B cell (primary cell): ENCODE measurements around the gene TMBIM6. TPM values are rescaled to one million over a fixed set of nuclear protein-coding genes. Genes with fewer than 3 reads are reported as not detected.

Experiments used
- ATAC-seq: fragments of 200-7000 bp; cut with Tn5 transposase; one replicate; pipeline ENCODE4 v1.10.0; 2021; ENCODE audit warnings: low read depth, mild to moderate bottlenecking, moderate number of reproducible peaks, moderate library complexity
- CTCF ChIA-PET: fragments of 350-600 bp; sonication (Branson Sonifier 250); formaldehyde crosslinking; loops from one replicate; lab custom pipeline; 2021; ENCODE audit warnings: antibody characterized with exemption, inconsistent platforms; lab: Charles Lee
- POLR2A ChIA-PET: fragments of 350-600 bp; sonication (Branson Sonifier 250); formaldehyde crosslinking; loops from one replicate; lab custom pipeline; 2021; ENCODE audit warnings: antibody characterized with exemption; lab: Charles Lee
- DNase-seq: peaks from one replicate; pipeline ENCODE4 v3.0.0; 2013
- H2AFZ ChIP-seq: 2 replicates; pipeline ENCODE4 v1.6.1; 2012; ENCODE audit warnings: mild to moderate bottlenecking, low read depth, low read length; ENCODE audit not compliant: insufficient read depth, poor library complexity, severe bottlenecking
- H3K27ac ChIP-seq, 2 donors: 1 replicate in 1 of 2; 2 replicates in 1 of 2; pipeline ENCODE4 v1.5.1; 2012 to 2013; ENCODE audit warnings: low read length in 2 of 2, mild to moderate bottlenecking in 2 of 2, moderate library complexity in 1 of 2
- H3K27me3 ChIP-seq, 4 experiments: fragments of 200-600 bp in 1 of 4; sonication (generic) in 1 of 4; replicated peaks in 1 of 4; 1 replicate in 2 of 4; 2 replicates in 2 of 4; pipeline versions ENCODE4 v1.6.1 to v1.7.0; 2013 to 2016; ENCODE audit warnings: low read length in 3 of 4, mild to moderate bottlenecking in 2 of 4, mixed read lengths in 1 of 4, moderate library complexity in 1 of 4; ENCODE audit not compliant: insufficient read depth in 4 of 4, control insufficient read depth in 3 of 4; ENCODE audit errors: control extremely low read depth in 1 of 4
- H3K36me3 ChIP-seq, 2 experiments: replicated peaks in 1 of 2; 1 replicate in 1 of 2; 2 replicates in 1 of 2; pipeline versions ENCODE4 v1.6.1 to v1.7.1; 2013; ENCODE audit warnings: low read length in 1 of 2; ENCODE audit not compliant: insufficient read depth in 2 of 2, control insufficient read depth in 1 of 2; ENCODE audit errors: control extremely low read depth in 1 of 2, extremely low read depth in 1 of 2
- H3K4me1 ChIP-seq, 2 donors: fragments of 200-600 bp in 1 of 2; sonication (generic) in 1 of 2; 1 replicate in 1 of 2; 2 replicates in 1 of 2; pipeline versions ENCODE4 v1.5.1 to v1.6.1; 2013 to 2017; ENCODE audit warnings: low read length in 2 of 2; ENCODE audit not compliant: control insufficient read depth in 2 of 2, insufficient read depth in 2 of 2
- H3K4me2 ChIP-seq: replicated peaks from 2 replicates; pipeline ENCODE3; 2012; ENCODE audit warnings: mild to moderate bottlenecking, low read depth, low read length; ENCODE audit not compliant: poor library complexity, severe bottlenecking
- H3K4me3 ChIP-seq, 5 experiments: fragments of 200-600 bp in 1 of 5; sonication (generic) in 1 of 5; 1 replicate in 3 of 5; 2 replicates in 2 of 5; pipeline versions ENCODE4 v1.5.1 to v1.7.0; 2011 to 2016; ENCODE audit warnings: low read length in 4 of 5, mild to moderate bottlenecking in 4 of 5, low read depth in 2 of 5, control low read depth in 1 of 5, moderate library complexity in 1 of 5; ENCODE audit not compliant: insufficient read depth in 1 of 5; ENCODE audit errors: control extremely low read depth in 1 of 5, extremely low read depth in 1 of 5
- H3K79me2 ChIP-seq: fragments of 200-600 bp; sonication (generic); one replicate; pipeline ENCODE4 v1.6.0; 2016; ENCODE audit warnings: low read length; ENCODE audit not compliant: control insufficient read depth, insufficient read depth
- H3K9ac ChIP-seq: fragments of 200-600 bp; sonication (generic); 2 replicates; pipeline ENCODE4 v1.6.1; 2017; ENCODE audit warnings: mild to moderate bottlenecking, low read length, moderate library complexity
- H3K9me3 ChIP-seq, 3 donors: one replicate each; pipeline versions ENCODE4 v1.6.1 to v1.7.1; 2013; ENCODE audit warnings: low read length in 2 of 3; ENCODE audit not compliant: control insufficient read depth in 2 of 3, insufficient read depth in 1 of 3; ENCODE audit errors: control extremely low read depth in 1 of 3
- H4K20me1 ChIP-seq: 2 replicates; pipeline ENCODE4 v1.6.0; 2012; ENCODE audit warnings: mild to moderate bottlenecking, low read length; ENCODE audit not compliant: insufficient read depth, control insufficient read depth, poor library complexity, severe bottlenecking
- H3K27ac Mint-ChIP-seq: one replicate; pipeline ENCODE4 v1.8.0; 2021; ENCODE audit warnings: mixed read lengths
- H3K27me3 Mint-ChIP-seq: one replicate; pipeline ENCODE4 v1.8.0; 2021; ENCODE audit warnings: mixed read lengths
- H3K4me1 Mint-ChIP-seq: one replicate; pipeline ENCODE4 v1.8.0; 2021; ENCODE audit warnings: mixed read lengths
- H3K4me3 Mint-ChIP-seq: one replicate; pipeline ENCODE4 v1.8.0; 2021; ENCODE audit warnings: mixed read lengths
- H3K9me3 Mint-ChIP-seq: one replicate; pipeline ENCODE4 v1.8.0; 2022; ENCODE audit warnings: mixed read lengths; ENCODE audit not compliant: insufficient read depth
- CTCF ChIP-seq: fragments of 200-600 bp; IDR thresholded peaks from one replicate; pipeline ENCODE4 v1.8.0; 2022; ENCODE audit warnings: antibody characterized with exemption, mild to moderate bottlenecking
- EZH2 ChIP-seq: IDR thresholded peaks from 2 replicates; pipeline ENCODE4 v1.6.1; 2012; ENCODE audit warnings: borderline replicate concordance, low read depth, mild to moderate bottlenecking, moderate library complexity, low read length; ENCODE audit not compliant: insufficient read depth, poor library complexity, severe bottlenecking
- WGBS: methylation state at CpG from one replicate; pipeline ENCODE4 v1.1.5; 2013; ENCODE audit warnings: missing lambda C conversion rate; ENCODE audit not compliant: insufficient coverage; 5-methylcytosine and 5-hydroxymethylcytosine counted together
- intact Hi-C: fragments of 100-400 bp; cut with micrococcal nuclease; formaldehyde crosslinking; loops from one replicate; pipeline ENCODE4 v1.10.0; 2022
- polyA plus RNA-seq: library from polyadenylated mRNA; depleted of rRNA; stranded (reverse); fragments of >200 nt; gene quantifications from 2 replicates; pipeline ENCODE4 v1.2.3, GENCODE V29; 2012
- total RNA-seq, 2 donors: library from RNA; stranded (reverse); fragments of 120-200 nt in 1 of 2; gene quantifications; 1 replicate in 1 of 2; 2 replicates in 1 of 2; pipeline versions ENCODE4 v1.2.3 to v1.2.4, GENCODE V29; 2013 to 2022

Gene TMBIM6
- total and polyA plus RNA-seq, 2 donors (not counting 1 experiment from before 2014, with no cell fraction given): 178 to 336 TPM

- DNase-seq (peak; percentile 63), ATAC-seq (peak; percentile 73)
- Histone ChIP-seq H3K4me1 (peaks cover 0 to 10% of the 10 kb centered on the region in 2 donors), H3K27ac (no peak overlapping the region), H3K9ac (no peak overlapping the region), H2AFZ (peak overlapping the region; percentile 27), H3K4me3 (no peak overlapping the region), H4K20me1 (no peaks in the 10 kb centered on the region), H3K9me3 (peaks cover 0 to 3% (median 0%) of the 10 kb centered on the region in 3 donors), H3K79me2 (no peaks in the 10 kb centered on the region), H3K4me2 (peak overlapping the region; percentile 16), H3K27me3 (peaks cover 0 to 16% (median 5%) of the 10 kb centered on the region in 4 experiments), H3K36me3 (no peaks in the 10 kb centered on the region)
- Mint-ChIP-seq H3K9me3 (no peaks in the 10 kb centered on the region), H3K27ac (no peak overlapping the region), H3K27me3 (peaks cover 27% of the 10 kb centered on the region), H3K4me3 (no peak overlapping the region), H3K4me1 (peaks cover 11% of the 10 kb centered on the region)
- intact Hi-C loops: no loop called here
- CTCF ChIA-PET: interaction anchor here (0.6 to 4.7 kb wide), 9 partner anchors 9 to 140 kb away, joined by 3 to 43 read pairs (median 13); partner anchors contain the start of gene TMBIM6
- no peak for TF ChIP-seq EZH2
- TF ChIP-seq CTCF: peak; percentile 70
- POLR2A ChIA-PET: no interaction called here
- 30% methylated on average over 7 of the region's 7 CpGs for WGBS
These were observed 35.1 kb downstream of the TMBIM6 start for GRCh38 chr12:49776413-49776812.

GRCh38 chr12:49776858-49777257 lies 35.5 kb downstream of the TMBIM6 start:
- peak overlapping the region; percentile 22 for H3K27ac Mint-ChIP-seq
- no peak overlapping the region for H3K4me2 ChIP-seq

More at GRCh38 chr12:49776858-49777257, 35.5 kb downstream of the TMBIM6 start:
- Histone ChIP-seq H3K4me1 (peaks cover 0 to 10% of the 10 kb centered on the region in 2 donors), H3K4me3 (no peak overlapping the region), H2AFZ (peak overlapping the region; percentile 27), H4K20me1 (no peaks in the 10 kb centered on the region), H3K79me2 (no peaks in the 10 kb centered on the region), H3K9ac (no peak overlapping the region), H3K36me3 (no peaks in the 10 kb centered on the region), H3K27me3 (peaks cover 0 to 19% (median 5%) of the 10 kb centered on the region in 4 experiments), H3K27ac (no peak overlapping the region), H3K9me3 (peaks cover 0 to 3% (median 0%) of the 10 kb centered on the region in 3 donors)
- TF ChIP-seq CTCF: no peak
- no peak for TF ChIP-seq EZH2
- no peak overlapping the region for H3K4me3 Mint-ChIP-seq
- DNase-seq: no peak
- 63% methylated on average over 4 of the region's 5 CpGs for WGBS
- no peak for ATAC-seq
- no peaks in the 10 kb centered on the region for H3K9me3 Mint-ChIP-seq
- ChIA-PET CTCF (interaction anchor here (0.6 to 4.7 kb wide), 23 partner anchors 9 to 291 kb away, joined by 3 to 43 read pairs (median 6); partner anchors contain the start of genes BCDIN3D, NCKAP5L and TMBIM6), POLR2A (interaction anchor here (1.0 kb wide), 1 partner anchor 151 kb away, joined by 4 read pairs; no protein-coding TSS in a partner anchor)
- peaks cover 11% of the 10 kb centered on the region for H3K4me1 Mint-ChIP-seq
- intact Hi-C loops: no loop called here
- peaks cover 27% of the 10 kb centered on the region for H3K27me3 Mint-ChIP-seq
